Activated T-cell treated with anti-CD3 and anti-CD28 coated beads, Interleukin-2, amount 50 U/mL, for 1 hour (primary cell): ENCODE measurements around the gene CD300C.
"Not testable (repeated sequence)": the region's sequence is repeated elsewhere in the genome, so short reads cannot be mapped to it uniquely, and the experiment has no call there.

ENCODE experiments used
- DNase-seq: peaks from one replicate; pipeline ENCODE4 v3.0.0-alpha.2; 2020

Gene CD300C

DNA sequence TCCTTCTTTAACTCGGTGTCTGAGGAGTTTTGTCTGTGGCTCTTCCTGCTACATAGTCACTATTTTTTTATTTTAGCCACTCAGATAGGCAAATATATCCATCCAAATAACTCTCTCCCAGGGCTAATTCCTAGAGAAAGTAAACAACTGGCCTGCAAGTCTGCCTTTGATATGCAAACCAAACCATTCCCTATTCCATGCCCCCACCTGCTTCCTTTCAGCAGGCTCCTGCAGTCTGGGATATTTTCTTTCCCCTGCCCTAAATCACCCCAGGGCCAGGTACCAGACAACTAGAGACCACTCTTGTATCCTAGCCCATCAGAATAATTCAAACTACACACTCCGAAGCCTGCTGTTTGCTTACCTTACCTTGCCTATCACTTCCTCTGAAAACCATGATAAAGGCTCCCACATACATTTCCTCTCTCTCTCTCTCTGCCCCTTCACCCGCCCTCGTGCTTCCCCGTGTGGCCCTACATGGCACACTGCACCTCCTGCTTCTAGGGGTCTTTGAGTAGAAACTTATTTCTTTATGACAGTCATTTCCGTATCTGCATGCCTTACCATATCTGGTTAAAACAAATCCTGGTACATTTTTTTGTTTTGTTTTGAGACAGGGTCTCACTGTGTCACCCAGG lies 13.1 kb upstream of the CD300C start:
- no peak for DNase-seq

DNA sequence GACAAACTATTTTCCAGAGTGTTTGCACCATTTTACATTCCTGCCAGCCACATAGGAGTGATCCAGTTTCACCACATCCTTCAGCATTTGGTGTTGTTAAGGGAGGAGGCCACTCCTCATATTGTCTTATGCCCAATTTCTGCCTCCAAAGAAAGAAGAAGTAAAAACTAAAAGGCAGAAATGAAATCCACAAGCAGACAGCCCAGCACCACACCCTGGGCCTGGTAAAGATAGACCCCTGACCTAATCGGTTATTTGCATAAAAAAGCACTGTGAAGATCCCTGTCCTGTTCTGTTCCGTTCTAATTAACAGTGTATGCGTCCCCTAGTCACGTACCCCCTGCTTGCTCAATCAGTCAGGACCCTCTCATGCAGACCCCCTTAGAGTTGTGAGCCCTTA lies 12.5 kb upstream of the CD300C start:
- not testable (repeated sequence) for DNase-seq

DNA sequence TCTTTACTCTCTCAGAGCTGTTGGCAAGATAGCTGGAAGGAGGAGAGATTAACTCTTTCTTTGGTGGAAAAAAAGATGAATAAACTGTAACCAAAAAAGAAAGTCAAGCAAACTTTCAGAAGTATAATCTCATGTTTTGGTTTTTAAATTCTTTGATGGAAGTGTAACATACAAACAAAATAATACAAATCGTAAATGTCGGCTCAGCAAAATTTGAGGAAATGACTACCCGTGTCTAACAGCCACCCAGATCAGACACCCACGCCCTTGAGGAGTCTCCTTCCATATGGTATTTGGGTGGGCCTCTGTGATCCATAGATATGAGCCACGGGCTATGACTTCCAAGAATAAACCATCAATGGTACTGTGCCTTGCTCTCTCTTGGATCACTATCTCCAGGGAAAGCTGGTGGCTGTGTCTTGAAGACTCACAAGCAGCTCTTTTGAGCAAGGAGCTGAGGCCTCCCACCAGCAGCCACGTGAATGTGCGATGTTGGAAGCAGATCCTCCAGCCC lies 9.6 kb upstream of the CD300C start:
- no peak for DNase-seq

DNA sequence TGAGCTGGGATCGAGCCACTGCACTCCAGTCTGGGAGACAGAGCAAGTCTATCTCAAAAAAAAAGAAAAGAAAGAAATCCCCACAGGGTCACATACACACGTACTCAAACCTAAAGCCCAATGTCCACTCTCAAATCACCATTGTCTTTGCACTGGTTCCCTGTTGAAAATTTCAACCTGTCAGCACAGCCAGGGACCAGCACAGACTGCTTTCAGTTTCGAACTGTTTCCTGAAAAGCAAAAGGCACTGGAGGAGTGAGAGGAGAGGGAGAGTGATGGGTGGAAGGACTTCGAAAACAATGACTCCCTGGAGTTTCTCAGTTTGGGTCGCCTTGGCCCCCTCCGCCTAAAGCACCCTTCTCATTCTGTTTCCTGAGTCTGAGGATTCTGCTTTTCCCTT lies 9.0 kb upstream of the CD300C start:
- DNase-seq = no peak

DNA sequence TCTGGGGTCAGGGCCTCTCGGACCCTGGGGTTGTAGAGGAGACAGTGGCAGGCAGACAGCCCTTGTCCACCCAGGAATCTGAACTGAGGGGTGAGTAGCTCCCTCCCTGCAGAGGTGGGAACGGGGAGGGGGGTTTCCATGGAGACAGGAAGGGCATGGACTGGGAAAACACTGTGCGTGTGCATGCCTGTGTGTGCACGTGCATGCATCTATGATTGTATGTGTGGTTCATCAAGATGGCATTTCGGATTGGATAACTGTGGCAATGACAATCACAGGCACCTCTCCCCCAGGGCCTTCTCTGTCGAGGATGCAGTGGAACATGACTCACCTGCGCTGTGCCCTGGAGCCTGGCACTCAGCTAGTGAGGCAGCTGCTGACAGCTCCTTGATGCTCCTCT lies 6.1 kb upstream of the CD300C start:
- DNase-seq = no peak

DNA sequence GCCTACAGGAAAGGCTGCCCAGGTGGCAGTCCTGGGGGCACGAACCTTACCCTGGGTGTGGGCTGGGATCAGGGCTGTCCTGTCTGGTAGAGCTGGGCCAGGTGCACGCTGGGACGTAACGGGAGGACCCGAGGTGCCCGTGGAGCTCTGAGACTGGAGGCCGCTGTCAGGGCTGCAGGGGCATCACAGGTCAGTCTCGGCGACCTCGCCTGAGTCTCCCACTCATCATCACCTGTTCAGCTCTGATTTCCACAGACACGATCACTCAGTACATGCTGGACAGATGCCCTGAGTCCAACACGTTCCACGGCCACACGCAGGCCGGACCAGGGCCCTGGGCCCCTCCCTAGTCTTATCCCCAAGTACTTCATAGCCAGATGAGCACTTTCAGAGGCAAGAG lies 4.7 kb upstream of the CD300C start:
- DNase-seq = no peak

DNA sequence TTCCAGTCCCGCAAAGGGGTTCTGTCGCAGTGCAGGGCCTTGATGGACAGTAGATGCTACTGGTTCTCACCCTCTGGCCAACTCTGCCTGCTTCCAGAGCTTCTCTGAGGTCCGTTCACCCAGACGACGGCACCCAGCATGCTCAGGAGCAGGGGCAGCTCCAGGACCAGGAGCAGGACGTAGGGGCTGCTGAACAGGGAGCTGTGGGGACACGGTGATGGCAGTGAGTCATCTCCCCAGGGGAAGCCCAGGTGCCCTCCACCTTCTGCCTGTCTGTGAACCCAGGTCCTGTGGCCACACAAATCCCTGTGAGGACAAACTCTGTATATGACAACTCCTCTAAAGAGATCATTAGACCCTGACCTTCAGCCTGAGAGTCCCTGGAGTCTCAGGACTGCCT lies 3.4 kb upstream of the CD300C start:
- no peak for DNase-seq

DNA sequence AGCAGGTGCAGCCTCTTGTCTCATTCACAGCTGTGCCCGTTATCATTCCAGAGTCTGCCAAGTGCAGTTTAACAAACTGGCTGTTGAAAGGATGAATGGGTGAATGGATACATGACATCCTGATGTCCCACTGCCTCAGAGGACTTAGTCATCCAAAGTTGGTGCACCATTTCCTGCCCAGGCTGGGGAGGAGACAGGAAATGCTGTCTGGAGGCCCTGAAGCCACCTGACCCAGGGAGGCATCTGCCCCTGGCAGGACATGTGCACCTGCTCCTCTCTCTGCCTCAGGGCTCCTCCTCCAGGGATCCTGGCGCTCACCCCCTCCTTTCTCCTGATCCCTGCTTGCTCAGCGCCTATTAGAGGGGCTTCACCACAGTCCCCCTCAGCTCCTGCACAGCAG lies 1.8 kb upstream of the CD300C start:
- DNase-seq = no peak

DNA sequence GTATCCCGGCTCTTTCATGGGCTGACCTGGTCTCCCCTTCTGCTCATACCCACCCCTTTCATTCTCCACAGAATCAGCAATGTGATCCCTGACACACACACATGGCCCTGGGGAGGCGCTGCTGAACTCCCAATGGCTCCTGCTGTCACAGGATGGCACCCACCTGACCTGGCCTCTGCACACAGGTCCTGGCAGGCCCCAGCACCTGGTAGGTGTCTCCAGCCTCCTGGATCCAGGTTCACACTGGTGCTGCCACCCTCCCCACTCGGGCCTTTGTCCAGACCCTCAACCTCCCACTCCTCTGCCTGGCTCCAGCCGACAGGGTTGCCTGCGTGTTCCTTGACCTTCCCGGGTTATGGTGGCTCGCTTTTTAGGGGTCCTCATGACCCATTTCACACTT lies 1.3 kb upstream of the CD300C start:
- DNase-seq = no peak

DNA sequence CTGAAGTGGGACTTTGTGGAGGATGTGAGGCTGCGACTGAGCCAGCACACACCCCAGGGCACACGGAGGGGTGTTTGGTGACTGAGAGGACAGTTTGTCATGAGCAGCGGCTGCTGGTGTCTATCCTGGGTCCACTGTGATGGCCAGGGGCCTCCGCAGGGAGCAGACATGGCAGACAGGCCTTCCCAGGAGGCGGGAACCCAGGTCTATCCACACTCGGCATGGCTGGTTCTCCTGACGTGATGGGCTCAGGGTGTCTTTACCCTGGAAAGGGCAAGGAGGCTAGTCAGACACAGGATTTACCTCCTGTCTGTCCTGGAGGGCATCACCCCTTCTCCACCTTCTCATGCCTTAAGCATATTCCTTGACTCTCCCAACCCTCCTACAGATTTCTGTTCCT lies 671 bp upstream of the CD300C start:
- DNase-seq = no peak

DNA sequence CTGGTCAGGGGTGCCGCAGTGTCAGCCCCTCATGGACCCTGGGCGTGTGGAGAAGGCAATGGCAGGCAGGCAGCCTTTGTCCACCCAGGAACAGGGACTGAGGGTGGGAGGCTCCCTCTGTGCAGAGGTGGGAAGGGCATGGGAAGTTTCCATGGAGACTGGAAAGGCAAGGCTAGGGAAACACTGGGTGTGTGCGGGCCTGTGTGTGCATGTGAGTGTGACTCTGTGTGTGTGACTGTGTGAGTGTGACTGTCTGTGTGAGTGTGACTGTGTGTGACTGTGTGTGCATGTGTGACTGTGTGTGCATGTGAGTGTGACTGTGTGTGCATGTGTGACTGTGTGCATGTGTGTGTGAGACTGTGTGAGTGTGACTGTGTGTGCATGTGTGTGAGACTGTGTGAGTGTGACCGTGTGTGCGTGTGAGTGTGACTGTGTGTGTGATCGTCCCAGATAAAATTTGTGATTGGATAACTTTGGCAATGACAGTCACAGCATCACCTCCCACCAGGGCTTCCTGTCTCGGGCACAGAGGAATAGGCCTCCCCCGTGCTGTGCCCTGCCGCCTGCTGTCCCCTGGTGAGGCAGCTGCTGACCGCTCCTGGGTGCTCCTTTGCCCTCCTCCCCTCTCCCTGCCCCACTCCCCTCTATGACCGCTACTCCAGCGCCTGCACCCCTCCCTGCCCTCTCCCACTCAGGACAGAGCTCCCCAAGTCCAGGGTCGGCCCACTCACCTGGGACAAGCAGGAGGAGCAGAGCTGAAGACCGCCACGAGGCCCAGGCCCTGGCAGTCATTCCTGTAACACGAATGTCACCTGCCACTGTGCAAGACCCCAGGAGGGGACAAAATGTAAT lies 698 bp downstream of the CD300C start:
- DNase-seq = no peak

DNA sequence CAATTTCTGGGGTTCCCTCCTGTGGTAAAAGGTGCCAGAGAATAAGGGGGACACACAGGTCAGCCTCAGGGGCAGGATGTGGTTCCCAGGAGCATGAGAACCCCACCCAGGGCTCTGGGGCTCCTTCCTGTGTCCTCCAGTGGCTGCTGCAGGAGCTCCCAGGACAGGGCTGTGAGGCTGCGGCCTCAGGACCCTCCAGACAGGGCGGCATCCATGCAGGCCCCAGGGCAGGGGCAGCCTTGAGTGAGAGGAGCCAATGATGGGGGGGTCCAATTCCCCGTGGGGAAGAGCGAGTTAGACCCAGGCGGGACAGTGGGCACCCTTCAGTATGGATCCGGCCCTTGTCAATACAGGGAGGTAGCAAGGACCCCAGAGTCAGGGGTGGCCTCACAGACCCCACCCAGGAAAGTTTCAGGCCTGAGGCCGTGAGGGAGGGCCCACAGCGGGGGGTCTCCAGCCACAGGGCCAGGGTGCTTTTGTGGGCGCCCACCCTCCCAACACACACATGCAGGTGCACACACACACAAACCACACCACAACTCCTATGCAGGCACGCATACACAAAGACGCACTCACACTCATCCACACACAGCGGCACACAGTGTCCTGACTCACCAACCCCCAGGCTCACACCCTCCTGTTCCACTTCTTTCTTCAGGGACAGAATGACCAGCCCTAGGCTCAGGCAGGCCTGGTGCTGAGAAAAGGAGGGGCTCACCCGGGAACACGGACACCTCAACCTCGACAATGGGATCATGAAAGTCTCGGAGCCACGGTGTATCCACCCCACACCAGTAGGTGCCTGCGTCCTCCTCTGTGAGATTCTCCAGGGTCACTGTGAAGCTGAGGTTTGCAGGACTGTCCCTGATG lies 1.8 kb downstream of the CD300C start:
- DNase-seq = no peak

DNA sequence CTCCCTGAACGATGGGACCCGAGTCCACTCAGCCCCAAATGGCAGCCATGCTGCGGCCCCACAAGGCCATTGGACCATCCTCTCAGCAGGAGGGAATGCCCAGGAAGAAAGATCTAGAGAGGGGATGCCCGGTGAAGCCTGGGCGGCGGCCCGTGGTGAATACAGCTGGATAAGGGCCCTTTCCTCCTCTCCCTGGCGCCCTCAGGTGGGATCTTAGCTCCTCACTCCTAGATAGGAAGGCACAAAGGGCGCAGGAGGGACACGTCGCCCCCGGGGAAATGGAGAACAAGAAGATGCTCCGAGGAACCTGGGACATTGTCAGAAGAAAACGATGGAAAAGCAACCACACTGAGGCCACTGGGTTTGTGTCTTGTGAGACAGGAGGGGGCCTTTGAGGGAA lies 2.5 kb downstream of the CD300C start:
- DNase-seq = no peak

DNA sequence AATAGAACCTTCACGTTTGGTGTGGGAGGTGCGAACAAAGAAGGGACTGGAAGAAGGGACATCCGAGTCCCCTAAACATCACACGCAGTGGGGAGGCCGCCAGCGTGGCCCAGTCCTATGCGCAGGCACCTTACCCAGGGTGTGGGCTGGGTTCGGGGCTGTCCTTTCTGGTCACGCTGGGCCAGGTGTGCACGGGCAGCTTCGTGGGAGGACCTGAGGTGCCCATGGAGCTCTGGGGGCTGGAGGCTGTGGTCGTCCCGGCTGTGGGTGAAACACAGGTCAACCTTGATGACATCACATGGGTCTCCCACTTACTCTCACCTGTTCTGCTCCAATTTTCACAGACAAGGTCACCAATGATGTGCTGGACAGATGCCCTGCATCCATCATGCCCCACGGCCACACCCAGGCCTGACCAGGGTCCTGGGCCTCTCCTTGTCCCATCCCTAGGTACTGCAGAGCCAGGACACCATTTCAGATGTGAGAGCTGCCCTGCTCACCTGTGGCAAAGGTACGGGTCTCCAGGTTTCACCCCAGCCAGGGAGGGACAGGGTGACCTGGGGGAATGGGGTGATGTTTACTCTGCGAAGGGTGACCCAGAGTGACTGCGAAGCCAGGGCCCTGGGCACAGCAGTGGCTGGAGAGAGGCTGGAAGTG lies 3.1 kb downstream of the CD300C start:
- no peak for DNase-seq

DNA sequence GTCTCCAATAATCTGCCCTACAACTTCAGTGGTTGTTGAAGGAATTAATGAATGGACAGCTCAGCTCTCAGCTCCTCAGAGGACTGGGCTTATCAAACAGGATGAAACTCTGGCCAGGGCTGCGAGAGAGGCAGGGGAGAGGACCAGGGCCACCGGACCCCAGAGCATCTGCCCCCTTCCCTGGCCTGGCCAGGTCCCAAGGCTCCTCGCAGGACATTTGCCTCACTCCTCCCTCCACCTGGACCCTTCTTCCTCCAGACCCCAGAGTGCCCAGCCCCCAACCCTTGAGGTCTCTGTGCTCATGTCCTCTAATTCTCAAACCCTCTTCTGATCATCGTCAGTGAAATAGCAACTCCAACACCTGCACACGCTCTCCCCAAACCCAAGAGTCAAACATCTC lies 3.7 kb downstream of the CD300C start:
- DNase-seq = no peak

DNA sequence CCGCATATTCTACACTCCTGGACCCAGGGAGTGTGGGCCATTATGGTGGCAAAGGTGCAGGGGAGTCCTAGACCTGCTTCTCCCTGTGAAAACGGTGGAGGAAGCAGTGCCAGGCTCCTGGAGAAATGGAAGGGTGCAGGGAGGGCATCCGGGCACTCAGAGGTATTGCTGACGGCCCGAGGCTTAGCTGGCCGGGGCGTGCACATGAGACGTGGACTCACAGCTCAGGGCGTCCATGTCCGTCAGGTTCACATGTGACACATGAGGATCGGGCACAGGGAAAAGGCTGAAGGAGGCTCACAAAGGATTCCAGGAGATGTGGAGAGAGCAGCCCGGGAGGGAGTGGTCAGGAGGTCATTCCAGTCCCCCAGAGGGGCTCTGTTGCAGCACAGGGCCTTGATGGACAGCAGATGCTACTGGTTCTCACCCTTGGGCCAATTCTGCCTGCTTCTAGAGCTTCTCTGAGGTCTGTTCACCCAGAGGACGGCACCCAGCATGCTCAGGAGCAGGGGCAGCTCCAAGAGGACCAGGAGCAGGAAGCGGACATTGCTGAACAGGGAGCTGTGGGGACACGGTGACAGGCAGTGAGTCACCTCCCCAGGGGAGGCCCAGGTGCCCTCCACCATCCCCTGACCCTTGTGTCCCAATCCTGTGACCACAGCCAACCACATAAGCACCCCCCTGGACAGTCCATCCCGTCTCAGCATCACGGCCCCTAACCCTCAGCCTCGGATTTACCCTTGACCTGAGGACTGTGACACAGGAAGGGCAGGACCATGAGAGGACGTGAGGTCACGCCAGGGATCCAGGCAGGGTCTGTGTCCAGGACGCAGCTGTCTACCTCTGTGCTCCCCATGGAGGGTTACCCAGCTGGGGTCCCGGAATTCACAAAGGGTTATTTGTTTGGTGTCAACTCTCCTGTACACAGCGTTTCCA lies 4.5 kb downstream of the CD300C start:
- DNase-seq = no peak

DNA sequence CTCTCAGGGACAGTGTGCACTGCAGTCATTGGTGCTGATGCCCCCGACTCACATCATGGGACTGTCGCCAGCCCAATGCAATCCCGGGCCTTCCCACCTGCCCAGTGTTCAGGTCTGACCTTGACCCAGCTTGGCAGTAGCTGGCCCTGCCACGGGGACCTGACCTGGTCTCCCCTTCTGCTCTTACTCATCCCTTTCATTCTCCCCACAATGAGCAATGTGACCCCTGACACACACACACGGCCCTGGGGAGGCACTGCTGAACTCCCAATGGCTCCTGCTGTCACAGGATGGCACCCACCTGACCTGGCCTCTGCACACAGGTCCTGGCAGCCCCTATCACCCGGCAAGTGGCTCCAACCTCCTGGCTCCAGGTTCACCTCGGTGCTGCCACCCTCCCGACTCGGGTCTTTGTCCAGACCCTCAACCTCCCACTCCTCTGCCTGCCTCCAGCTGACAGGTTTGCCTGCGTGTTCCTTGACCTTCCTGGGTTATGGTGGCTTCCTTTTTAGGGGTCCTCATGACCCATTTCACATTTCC lies 6.6 kb downstream of the CD300C start:
- DNase-seq = no peak

DNA sequence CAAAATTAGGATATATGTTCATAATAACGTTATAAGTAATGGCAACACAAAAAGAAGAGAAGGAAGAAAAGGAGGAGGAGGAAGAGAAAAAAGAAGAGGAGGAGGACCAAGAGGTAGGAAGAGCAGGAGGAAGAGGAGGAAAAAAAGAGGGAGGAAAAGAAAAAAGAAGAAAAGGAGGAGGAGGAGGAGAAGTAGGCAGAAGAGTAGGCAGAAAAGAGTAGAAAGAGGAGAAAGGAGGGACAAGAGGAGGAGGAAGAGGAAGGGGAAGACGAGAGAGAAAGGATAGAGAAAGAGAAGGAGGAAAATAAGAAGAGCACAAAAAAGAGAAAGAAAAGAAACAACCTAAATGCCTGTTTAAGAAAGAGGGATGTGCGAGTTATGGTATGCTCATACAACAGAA lies 9.0 kb downstream of the CD300C start:
- no peak for DNase-seq

DNA sequence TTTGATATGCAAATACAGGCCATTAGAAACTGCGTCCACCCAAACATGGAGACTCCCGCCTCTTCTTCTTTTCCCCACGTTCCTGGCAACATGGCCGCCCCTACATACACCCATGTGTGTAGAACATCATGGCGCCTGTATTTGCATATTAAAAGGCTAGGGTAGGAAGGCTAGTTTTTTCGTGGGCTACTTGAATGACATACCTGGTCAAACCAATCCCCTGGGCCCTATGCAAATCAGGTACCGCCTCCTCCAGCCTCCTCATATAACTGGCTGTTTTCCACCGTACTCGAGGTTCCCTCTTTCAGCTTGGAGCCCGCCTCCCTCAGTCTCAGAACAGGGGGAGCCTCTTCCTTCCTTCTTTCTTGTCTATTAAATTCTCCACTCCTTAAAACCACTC lies 13.8 kb downstream of the CD300C start:
- no peak for DNase-seq

DNA sequence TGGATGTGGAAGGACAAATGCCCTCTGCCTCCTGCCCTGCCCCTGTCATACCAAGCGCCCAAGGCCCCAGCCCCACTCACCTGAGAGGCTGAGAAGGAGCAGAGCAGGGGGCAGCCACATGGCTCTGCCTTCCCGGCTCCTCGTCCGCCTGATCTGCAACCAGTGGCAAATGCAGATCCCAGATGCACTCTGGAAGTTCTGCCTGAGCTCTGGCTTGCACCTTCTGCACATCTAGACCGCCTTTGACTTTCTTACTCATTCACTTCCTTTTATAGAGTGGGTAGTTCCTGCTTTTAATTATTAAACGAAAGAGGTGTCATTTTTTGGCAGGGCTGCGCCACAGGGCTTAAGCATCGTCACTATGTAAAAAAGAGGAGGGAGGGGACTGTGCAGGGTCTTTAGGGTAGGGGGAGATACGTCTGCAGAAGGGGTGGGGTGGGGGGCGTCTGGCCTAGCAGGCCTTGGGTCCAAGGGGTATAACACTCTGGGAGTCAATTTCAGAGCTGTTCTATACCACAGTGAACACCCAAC lies 14.6 kb downstream of the CD300C start, which contains the start of gene CD300LB:
Gene CD300LB (minus strand): TSS at position 245 of the 531 bp plus-strand sequence. CDS start 125 bp downstream, at position 120.
- DNase-seq = no peak

DNA sequence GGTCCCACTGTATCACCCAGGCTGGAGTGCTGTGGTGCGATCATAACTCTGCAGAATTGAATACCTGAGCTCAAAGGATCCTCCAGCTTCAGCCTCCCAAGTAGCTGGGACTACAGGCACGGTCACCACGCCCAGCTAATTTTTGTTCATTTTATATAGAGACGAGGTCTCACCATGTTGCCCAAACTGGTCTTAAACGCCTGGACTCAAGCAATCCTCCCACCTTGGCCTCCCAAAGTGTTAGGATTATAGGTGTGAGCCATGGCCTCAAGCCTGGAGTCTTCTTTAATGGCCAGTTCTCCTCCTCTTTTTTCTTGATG lies 15.1 kb downstream of the CD300C start:
- DNase-seq = no peak
